Stimulated activated CD8-positive, alpha-beta memory T cell treated with anti-CD3 and anti-CD28 coated beads, Interleukin-15, amount 100 ng/mL, for 24 hours (primary cell): ENCODE results near the gene TUBGCP6.
"Not testable (repeated sequence)": the region's sequence is repeated elsewhere in the genome, so short reads cannot be mapped to it uniquely, and the experiment has no call there.

ENCODE experiments used
- DNase-seq: peaks from one replicate; pipeline ENCODE4 v3.0.0-alpha.2; 2020; ENCODE audit warnings: low read depth

Gene TUBGCP6

GRCh38 chr22:50210378-50211139, 34.3 kb downstream of the TUBGCP6 start:
- DNase-seq = no peak

GRCh38 chr22:50209893-50210292, 34.9 kb downstream of the TUBGCP6 start:
- DNase-seq = no peak

GRCh38 chr22:50208939-50209892, 35.6 kb downstream of the TUBGCP6 start:
- DNase-seq = no peak

GRCh38 chr22:50208430-50208938, 36.3 kb downstream of the TUBGCP6 start:
- DNase-seq = no peak

- no peak for DNase-seq
These were observed 37.3 kb downstream of the TUBGCP6 start for GRCh38 chr22:50207383-50208140.

GRCh38 chr22:50206599-50206998, 38.2 kb downstream of the TUBGCP6 start:
- DNase-seq = no peak

- no peak for DNase-seq
These were observed 38.8 kb downstream of the TUBGCP6 start for GRCh38 chr22:50205781-50206569.

GRCh38 chr22:50204998-50205397, 39.8 kb downstream of the TUBGCP6 start:
- not testable (repeated sequence) for DNase-seq

GRCh38 chr22:50204571-50204970, 40.3 kb downstream of the TUBGCP6 start:
- DNase-seq = no peak

GRCh38 chr22:50203288-50203687, 41.5 kb downstream of the TUBGCP6 start:
- DNase-seq = no peak

GRCh38 chr22:50202130-50202666, 42.6 kb downstream of the TUBGCP6 start:
- DNase-seq = no peak

GRCh38 chr22:50201191-50202129, 43.4 kb downstream of the TUBGCP6 start:
- DNase-seq = no peak

GRCh38 chr22:50200461-50201190, 44.2 kb downstream of the TUBGCP6 start, which contains the start of gene SELENOO:
SELENOO (plus strand) TSS chr22:50201011; CDS start chr22:50201037, 26 bp downstream.
- DNase-seq = peak; percentile 85

GRCh38 chr22:50199829-50200460, 44.9 kb downstream of the TUBGCP6 start:
- DNase-seq = no peak

GRCh38 chr22:50199251-50199721, 45.5 kb downstream of the TUBGCP6 start:
- no peak for DNase-seq

GRCh38 chr22:50198624-50199017, 46.2 kb downstream of the TUBGCP6 start:
- no peak for DNase-seq

GRCh38 chr22:50197856-50198623, 46.8 kb downstream of the TUBGCP6 start:
- no peak for DNase-seq
